Activated CD8-positive, alpha-beta memory T cell treated with anti-CD3 and anti-CD28 coated beads, Interleukin-2, amount 50 U/mL, for 48 hours (primary cell): ENCODE results near the gene KRTAP5-5.
"Not testable (repeated sequence)": the region's sequence is repeated elsewhere in the genome, so short reads cannot be mapped to it uniquely, and the experiment has no call there.

Experiments
- DNase-seq: peaks from one replicate; pipeline ENCODE4 v3.0.0-alpha.2; 2020

Gene KRTAP5-5, protein sequence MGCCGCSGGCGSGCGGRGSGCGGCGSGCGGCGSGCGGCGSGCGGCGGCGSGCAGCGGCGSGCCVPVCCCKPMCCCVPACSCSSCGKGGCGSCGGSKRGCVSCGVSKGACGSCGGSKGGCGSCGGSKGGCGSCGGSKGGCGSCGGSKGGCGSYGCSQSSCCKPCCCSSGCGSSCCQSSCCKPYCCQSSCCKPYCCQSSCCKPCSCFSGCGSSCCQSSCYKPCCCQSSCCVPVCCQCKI

DNA sequence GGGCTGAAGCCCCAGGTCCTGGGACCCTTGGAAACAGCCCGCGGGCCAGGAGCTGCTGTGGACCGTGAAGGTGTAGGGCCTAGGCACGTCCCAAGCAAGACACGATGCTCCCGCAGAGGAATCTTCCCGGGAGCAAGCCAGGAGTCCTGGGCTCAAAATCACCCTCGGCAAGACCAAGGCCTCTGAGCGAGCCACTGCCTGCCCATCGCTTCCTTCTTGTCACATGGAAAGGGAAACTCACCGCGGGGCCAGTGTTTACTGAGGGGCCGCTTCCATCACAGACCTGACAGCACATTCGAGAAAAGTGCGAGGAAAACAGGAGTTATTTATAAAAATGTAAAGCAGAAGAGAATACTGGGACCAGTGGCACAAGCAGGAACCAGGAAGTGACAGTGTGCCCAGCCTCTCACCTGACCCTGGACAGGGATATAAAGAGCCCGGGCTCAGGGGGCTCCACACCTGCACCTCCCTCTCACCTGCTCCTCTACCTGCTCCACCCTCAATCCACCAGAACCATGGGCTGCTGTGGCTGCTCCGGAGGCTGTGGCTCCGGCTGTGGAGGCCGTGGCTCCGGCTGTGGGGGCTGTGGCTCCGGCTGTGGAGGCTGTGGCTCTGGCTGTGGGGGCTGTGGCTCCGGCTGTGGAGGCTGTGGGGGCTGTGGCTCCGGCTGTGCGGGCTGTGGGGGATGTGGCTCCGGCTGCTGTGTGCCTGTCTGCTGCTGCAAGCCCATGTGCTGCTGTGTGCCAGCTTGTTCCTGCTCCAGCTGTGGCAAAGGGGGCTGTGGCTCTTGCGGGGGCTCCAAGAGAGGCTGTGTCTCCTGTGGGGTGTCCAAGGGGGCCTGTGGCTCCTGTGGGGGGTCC lies at the start of gene KRTAP5-5:
TSS of gene KRTAP5-5 (plus strand) at position 450 of the 860 bp plus-strand sequence. CDS start at position 516, 66 bp downstream.
- DNase-seq = no peak

DNA sequence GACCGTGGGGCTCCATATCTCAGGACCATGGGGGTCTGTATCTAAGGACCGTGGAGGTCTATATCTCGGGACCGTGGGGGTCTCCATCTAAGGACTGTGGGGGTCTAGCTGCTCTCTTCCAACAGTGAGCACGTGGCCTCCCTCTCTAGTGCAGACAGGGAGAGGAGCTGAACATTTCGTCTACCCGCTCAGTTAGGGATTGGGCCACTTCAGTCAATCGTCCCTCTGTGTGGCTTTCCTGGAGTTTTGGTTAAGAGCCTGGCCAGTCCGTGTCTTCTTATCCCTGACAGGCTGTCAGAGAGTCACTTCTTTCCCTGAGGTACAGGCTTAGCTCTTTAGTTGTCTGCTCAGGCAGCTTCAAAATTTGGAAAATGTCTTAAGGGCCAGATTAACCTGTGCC lies 47.6 kb upstream of the KRTAP5-5 start:
- DNase-seq = no peak

DNA sequence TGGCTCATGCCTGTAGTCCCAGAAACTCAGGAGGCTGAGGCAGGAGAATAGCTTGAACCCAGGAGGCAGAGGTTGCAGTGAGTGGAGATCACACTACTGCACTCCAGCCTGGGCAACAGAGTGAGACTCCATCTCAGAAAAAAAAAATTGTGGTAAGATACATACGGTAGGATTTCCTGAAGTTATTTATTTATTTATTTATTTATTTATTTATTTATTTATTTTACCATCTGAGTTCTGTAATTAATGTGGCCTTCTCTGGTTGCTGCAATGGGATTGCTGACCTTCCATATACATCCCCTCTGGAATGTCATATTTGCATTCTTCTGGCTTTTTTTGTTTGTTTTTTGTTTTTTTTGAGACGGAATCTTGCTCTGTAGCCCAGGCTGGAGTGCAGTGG lies 46.7 kb upstream of the KRTAP5-5 start:
- not testable (repeated sequence) for DNase-seq

DNA sequence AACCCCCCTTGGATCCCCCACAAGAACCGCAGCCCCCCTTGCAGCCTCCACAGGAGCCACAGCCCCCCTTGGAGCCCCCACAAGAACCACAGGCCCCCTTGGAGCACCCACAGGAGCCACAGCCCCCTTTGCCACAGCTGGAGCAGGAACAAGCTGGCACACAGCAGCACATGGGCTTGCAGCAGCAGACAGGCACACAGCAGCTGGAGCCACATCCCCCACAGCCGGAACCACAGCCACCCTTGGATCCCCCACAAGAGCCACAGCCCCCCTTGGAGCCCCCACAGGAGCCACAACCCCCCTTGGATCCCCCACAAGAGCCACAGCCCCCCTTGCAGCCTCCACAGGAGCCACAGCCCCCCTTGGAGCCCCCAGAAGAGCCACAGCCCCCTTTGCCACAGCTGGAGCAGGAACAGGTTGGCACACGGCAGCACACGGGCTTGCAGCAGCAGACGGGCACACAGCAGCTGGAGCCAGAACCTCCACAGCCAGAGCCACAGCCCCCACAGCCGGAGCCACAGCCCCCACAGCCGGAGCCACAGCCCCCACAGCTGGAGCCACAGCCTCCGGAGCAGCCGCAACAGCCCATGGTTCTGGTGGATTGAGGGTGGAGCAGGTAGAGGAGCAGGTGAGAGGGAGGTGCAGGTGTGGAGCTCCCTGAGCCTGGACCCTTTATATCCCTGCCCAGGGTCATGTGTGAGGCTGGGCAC lies 44.8 kb upstream of the KRTAP5-5 start, which contains the start of gene KRTAP5-1:
TSS of gene KRTAP5-1 (minus strand) at position 623 of the 710 bp plus-strand sequence. CDS start at position 589, 34 bp downstream.
- not testable (repeated sequence) for DNase-seq

DNA sequence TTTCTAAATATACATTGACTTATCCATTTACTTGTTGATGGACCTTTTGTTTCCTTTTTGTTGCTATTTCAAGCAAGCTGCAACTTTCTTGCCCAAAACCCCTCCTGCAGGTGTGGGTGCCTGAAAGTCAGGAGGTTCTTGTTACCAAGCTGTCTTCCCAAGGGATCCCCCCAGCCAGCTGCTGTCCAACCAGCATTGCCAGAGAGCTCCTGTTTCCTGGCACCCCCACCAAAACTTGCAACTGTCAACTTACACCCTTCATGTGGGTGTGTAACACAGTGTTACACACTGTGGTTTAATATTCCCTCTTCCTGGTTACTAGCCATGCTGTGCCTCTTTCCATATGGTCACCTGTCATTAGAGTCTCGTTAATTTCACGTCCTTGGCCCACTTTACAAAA lies 42.9 kb upstream of the KRTAP5-5 start:
- no peak for DNase-seq

DNA sequence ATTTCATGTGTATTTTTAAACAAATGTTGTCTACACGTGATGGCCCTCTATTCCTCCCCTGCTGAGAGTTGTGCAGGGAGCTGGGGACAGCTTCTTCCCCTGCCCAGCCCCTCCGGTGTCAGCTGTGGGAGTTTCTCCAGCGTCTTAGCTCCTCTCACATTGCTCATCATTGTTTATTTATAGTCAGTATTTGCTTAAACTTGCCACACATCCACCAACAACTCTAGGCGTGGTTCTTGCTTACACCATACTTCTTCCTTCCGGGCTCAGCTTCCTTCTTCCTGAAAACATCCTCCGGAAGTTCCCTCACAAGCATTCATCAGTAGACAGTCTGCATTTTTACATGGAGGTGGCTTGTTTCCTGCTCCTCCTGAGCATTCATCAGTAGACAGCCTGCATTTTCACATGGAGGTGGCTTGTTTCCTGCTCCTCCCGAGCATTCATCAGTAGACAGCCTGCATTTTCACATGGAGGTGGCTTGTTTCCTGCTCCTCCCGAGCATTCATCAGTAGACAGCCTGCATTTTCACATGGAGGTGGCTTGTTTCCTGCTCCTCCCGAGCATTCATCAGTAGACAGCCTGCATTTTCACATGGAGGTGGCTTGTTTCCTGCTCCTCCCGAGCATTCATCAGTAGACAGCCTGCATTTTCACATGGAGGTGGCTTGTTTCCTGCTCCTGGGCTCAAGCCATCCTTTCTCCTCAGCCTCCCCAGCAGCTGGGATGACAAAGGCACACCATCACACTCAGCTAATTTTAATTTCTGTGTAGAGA lies 40.2 kb upstream of the KRTAP5-5 start:
- not testable (repeated sequence) for DNase-seq

DNA sequence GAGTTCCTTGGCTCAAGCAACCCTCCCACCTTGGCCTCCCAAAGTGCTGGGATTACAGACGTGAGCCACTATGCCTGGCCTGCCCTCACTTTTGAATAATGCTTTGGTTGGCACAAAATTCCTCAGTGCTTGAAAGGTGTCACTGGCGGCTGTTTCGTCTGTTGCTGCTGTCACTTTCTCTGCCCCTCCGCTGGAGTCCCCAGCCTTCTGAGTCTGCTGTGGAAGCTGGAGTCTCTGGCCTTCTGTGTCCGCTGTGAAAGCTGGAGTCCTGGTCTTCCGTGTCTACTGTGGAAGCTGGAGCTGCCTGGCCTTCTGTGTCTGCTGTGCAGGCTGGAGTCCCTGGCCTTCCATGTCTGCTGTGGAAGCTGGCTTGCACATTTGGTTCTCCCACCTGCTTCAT lies 39.6 kb upstream of the KRTAP5-5 start:
- no peak for DNase-seq

DNA sequence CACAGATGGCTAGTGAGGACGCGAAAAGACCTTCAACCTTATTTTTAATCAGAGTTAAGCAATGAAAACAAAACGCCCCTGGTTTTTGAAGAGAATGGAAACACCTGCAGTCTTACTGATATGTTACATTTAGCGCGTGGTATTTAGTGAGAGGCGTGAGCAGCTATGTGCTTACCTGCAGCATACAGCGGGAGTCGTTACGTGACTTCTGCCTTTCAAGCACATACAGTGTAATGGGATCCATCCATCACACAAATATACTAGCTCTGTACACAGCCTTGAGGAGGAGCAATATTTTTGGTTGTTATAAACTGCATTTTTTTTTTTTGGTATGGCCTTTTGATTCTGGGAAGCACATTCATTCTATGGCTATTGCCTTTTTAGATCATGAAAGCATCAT lies 36.9 kb upstream of the KRTAP5-5 start:
- DNase-seq = no peak

DNA sequence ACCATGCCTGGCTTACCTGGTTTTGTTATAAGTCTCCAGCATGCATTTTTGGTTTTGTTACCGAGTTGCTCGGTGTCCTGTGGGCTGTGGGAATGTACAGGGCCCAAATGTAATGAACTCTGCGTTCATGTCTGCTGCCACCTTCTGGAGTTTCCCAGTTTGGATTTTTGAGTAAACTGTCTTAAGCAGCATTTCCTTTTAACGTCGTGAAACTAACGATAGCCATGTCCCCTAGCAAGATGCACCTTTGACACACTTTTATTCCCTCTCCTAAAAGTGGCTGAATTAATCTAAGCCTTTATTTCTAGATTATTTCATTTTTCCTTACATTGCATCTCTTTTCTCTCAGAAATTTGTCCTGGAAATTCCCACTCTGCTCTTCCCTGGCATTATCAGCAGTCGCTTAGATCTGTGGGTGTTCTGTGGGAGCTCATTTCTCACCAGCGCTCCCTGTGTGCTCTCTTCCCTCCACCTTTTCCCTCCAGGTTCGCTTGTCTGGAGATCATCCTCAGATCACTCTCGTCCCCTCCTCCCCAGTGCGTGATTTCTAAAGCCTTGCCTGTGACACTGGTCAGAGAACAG lies 33.5 kb upstream of the KRTAP5-5 start:
- not testable (repeated sequence) for DNase-seq

DNA sequence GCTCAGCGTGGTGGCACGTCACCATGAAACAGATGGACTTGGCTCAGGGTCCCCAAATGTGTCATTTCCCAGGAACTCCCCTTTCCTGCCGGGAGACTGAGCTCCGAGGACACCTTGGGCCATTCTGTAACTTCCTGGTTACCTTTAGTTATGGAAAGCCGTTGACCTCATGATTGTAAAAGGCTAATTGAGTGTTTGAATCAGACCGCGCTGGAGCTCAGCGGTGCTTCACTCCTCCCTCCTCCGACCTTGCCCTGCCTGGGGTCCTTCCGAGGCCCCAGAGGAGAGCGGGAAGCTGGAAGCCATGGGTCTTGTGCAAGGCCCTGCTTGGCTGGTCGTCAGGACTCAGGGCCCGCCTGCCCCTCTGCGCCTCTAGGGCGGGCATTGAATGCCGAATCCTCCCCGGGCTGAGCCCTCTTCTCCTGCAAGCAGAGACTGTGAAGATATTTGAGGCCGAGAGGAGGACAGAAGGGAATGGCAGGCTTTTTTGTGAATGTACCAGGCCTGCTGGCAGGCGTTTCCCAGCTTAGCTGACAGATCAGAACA lies 32.9 kb upstream of the KRTAP5-5 start:
- not testable (repeated sequence) for DNase-seq

DNA sequence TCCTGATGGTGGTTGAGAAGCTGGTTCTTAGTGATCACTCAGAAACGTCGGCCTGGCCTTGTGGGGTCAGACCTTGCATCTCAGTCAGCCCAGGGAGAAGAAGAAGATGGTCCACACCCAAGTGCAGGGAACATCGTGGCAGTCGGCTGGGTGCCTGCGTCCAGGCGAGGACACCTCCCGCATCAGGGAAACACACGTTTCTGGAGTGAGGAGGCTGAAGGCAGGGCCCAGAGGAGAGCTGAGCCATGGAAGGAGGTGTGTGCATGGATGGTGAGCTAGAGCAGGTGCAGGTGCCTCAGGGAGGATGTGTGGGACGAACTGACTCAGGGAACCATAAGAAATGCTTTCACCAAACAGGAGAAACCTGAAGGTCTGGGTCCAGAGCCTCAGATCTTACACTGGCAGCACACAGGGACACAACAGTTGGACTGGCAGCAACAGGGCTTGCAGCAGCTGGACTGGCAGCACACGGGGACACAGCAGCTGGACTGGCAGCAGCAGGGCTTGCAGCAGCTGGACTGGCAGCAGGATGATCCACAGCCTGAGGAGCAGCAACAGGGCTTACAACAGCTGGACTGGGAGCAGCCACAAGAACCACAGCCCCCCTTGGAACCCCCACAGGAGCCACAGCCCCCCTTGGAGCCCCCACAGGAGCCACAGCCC lies 32.1 kb upstream of the KRTAP5-5 start:
- DNase-seq = no peak

DNA sequence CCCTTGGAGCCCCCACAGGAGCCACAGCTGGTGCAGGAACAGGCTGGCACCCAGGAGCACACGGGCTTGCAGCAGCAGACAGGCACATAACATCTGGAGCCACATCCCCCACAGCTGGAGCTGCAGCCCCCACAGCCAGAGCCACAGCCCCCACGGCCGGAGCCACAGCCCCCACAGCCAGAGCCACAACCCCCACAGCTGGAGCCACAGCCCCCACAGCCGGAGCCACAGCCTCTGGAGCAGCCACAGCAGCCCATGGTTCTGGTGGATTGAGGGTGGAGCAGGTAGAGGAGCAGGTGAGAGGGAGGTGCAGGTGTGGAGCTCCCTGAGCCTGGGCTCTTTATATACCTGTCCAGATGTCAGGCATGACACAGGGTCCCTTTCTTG lies 31.6 kb upstream of the KRTAP5-5 start, which contains the start of gene KRTAP5-2:
TSS of gene KRTAP5-2 (minus strand) at position 301 of the 387 bp plus-strand sequence. CDS start at position 257, 44 bp downstream.
- no peak for DNase-seq

DNA sequence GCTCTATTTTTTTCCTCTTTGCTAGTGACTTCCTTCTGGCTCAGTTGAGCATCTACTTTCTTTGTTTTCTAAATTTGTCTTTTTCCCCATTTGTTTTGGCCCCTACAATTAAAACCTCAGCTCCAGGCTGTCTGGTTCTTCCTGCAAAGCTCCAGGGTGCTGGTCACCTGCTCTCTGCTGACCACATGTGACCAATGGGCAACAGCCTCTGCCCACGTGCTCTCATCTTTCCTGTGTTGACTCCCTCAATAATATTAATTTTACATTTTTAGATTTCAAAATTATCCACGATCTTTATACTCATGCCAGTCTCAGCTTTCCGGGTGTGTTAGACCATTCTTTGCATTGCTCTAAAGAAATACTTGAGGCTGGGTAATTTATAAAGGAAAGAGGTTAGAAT lies 31.2 kb upstream of the KRTAP5-5 start:
- DNase-seq = not testable (repeated sequence)

DNA sequence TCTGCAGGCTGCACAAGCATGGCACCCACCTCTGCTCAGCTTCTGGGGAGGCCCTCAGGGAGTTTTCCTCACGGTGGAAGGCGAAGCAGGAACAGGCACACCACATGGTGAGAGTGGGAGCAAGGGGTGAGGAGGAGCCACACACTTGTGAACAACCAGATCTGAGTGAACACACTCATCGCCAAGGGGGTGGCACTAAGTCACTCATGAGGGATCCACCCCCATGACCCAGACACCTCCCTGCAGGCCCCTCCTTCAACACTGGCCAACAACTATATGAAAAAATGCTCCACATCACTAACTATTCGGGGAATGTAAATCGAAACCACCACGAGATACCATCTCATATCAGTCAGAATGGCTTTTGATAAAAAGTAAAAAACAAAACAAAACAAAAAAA lies 30.8 kb upstream of the KRTAP5-5 start:
- no peak for DNase-seq

DNA sequence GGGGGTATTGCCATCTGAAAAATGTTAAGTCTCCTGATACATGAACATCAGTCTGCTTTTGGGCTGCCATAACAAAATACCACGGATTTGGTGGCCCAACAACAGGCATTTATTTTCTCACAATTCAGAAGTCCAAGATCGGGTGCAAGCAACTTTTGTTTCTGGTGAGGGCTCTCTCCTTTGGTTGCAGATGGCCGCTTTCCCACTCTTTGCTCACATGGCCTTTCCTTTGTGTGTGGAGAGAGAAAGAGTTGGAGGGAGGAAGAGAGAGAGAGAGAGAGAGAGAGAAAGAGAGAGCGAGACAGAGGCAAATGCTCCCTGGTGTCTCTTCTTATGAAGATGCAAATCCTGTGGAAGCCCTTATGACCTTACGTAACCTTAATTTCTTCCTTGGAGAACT lies 28.9 kb upstream of the KRTAP5-5 start:
- DNase-seq = no peak

DNA sequence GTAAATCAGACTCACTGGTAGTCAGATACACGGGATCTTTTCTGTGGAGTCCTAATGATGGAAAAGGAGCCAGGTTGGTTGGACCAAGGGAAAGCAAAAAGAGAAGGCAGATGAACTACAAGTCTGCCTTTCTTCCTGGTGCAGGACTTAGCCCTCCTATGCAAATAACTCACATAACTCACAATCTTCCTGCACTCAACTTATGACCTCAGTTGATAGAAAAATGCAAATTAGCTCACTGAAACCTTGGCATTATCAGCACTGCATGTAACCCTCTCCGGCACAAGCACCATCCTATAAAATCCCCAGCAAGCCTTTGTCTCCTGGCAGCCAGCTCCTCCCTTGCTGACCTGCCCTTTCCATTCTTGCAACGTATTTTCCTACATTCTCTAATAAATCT lies 27.9 kb upstream of the KRTAP5-5 start:
- DNase-seq = not testable (repeated sequence)

DNA sequence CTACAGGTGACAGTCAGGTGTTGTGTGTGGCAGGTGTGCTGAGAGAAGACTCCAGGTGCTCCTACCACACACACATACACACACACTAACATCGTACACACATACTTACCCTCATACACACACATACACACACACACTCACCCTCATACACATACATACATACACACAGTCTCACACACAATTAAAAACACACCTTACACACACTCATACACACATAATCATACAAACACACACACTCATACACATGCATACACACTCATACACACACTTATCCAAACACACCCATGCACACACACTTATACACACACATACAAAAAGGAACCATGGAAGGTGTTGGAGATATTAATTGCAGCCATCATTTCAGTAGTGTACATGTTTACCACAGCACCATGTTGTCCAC lies 25.9 kb upstream of the KRTAP5-5 start:
- DNase-seq = no peak

DNA sequence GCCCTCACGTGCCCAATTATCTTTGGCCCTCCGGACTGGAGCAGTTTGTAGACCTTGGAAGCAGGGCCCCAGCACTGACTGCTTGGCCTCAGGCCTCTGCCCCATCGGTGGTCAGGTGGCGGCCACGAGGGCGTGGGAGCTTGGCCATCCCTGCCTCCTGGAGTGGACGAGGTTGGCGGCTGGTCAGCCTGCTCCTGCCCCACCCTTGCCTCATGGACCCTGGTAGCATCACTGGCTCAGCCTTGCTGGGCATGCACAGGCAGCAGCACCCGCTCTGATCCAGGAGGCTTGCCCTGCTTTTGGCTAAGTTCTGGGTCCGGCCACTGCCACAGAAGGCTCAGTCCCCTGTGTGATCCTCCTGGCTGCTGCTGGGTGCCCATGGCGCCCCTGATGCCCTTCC lies 25.4 kb upstream of the KRTAP5-5 start:
- no peak for DNase-seq

DNA sequence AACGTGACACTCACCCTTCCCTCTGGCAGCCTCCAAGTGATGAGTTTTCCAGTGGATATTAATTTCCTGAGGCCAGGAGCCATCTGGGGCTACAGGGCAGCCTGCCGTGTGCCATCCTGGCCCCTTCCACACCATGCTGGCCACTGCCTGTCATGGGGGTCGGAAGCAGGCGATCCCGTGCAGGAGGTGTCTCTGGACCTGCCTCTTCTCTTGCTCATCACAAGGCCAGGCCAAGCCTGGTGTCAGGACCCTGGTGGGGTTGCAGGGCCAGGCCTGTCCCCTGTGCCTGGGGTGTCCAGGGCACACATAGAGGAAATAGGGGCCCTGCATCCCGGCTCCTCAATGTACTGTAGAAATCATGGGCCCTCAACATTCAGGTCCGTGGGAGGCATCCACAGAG lies 24.9 kb upstream of the KRTAP5-5 start:
- no peak for DNase-seq

DNA sequence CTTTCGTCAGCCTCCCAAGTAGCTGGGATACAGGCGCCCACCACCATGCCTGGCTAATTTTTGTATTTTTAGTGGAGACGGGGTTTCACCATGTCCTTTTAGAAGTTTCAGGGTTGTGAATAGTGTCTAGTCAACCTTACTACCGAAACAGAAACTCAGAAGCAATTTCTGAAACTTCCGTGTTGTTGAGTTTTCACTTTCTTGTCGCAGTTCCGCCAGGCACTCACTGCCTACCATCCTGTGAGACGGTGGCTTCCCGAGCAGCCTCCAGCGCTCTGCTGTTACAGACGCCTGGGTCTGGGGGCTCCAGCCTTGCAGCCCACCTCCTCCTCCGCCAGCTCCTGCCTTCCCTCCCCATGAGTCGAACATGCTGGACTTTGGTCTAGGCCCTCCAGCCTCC lies 23.7 kb upstream of the KRTAP5-5 start:
- DNase-seq = not testable (repeated sequence)

DNA sequence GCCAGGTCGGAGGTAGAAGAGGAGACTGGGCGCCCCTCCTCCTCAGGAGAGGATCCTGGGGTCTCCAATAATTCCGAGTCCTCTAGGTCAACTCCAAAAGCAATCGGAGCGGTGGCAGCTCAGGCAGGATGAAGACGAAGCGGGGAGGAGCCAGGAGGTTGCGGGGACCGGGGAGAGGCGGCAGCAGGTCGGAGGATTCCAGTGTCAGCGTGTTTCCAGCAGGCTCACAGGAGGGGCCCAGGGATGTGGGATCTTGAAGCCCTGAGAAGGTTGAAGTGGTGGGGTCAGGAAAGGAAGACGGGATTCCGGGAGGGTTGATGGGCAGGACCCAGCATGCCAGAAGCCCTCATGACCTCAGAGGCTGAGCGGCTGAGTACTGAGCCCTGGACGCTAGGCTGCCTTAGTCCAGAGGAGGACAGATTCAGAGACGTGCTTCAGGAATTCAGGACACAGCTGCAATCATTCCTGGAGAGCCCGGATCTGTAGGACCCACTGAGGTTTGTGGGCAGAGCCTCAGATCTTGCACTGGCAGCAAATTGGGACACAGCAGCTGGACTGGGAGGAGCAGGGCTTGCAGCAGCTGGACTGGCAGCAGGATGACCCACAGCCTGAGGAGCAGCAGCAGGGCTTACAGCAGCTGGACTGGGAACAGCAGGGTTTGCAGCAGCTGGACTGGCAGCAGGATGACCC lies 22.3 kb upstream of the KRTAP5-5 start:
- not testable (repeated sequence) for DNase-seq
